SK-N-MC (cell line): ENCODE measurements around the gene ZNF784.

Source experiments
- FOXP2 ChIP-seq: optimal IDR thresholded peaks from 2 replicates; pipeline ENCODE3; 2011; ENCODE audit warnings: mild to moderate bottlenecking, moderate library complexity; ENCODE audit not compliant: insufficient read depth; ENCODE audit errors: extremely low read length, control extremely low read depth
- POLR2AphosphoS5 ChIP-seq: IDR thresholded peaks from 2 replicates; pipeline ENCODE4 v1.6.1; 2012; ENCODE audit warnings: mild to moderate bottlenecking, low read depth, low read length, borderline replicate concordance

DNA sequence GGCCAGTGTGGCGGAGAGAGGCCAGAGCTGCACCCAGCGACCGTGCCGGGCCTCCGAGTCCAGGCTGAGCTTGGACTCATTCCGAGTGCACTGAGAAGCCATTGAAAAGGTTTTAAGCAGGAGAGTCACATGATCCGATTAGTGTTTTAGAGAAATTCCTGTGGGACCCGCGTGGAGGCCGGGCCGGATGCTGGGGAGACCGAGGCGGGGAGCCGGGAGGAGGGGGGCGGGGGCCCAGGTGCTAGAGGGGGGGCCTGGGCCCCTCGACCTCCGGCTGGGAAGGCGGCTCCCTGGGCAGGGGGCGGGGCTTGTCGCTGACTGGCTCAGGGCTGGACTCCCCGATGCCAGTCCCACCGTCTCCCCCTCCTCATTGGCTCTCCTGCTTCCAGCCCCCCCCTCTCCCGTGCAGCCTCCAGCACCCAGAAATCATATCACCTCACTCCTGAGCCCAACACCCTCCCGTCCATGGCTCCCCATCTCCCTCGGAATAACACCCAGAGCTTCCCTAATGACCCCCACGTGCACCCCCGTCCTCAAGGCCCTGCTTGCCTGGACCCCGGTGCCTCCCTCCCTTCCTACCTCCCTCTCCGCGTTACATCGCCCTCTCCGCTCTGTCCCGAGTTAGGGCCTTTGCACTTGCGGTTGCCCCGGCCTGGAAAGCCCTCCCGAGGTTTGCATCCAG lies 38.6 kb downstream of the ZNF784 start:
- no peak for TF ChIP-seq FOXP2
- peak; percentile 56; the same call in 1 of the 2 replicates for TF ChIP-seq POLR2AphosphoS5
